Measurements from ENCODE around the gene ANKMY1. TPM values are rescaled to one million over a fixed set of nuclear protein-coding genes. Genes with fewer than 3 reads are reported as not detected.

The ANKMY1 gene
- total and polyA plus RNA-seq, 2 experiments from 2014 or later = 9.2 to 11.1 TPM

DNA sequence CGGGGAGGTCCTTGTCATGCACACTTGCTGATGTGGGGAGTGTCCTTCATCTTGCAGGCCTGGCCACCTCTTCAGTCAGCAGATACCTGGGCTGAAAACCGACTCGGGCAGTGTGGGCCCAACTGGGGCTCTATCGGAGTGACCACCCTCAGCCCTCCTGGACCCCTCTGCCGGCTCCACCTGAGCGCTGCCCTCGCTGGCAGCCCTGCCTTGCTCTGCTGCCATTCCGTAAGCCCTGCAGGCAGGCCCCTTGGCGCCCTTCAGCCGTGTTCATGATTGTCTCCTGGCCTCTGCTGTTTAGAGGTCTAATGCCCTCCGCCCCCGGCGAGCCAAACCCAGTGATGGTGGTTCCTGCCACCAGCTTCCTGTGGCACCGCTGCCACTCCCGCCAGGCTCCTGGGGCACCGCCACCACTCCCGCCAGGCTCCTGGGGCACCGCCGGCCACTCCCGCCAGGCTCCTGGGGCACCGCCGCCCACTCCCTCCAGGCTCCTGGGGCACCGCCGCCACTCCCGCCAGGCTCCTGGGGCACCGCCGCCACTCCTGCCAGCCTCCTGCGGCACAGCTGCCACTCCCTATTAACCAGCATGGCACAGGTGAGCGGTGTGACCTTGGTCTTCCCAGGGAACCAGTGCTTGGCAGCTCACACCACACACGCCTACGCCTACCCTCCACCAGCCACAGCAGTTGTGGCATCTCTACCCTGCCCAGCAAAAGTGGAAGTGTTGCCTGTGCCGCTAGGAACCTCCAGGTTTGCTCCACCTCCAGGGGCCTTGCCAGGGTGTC lies 44.7 kb upstream of the ANKMY1 start:
- H3K36me3 ChIP-seq (replicated peaks; ENCODE audit: insufficient read depth, low read depth) = no peaks in the 10 kb centered on the region
- H3K9me3 ChIP-seq (ENCODE audit: low read depth) = no peaks in the 10 kb centered on the region
- peaks cover 3% of the 10 kb centered on the region for H3K79me2 ChIP-seq
- H2AFZ ChIP-seq = no peak overlapping the region
- 97% methylated on average over 24 of the region's 32 CpGs for WGBS (ENCODE audit: low lambda C conversion rate, missing lambda C conversion rate)
- peaks cover 12% of the 10 kb centered on the region for H3K4me1 ChIP-seq (ENCODE audit: insufficient read depth)
- no peak overlapping the region for H3K27ac ChIP-seq
- H3K27me3 ChIP-seq = no peaks in the 10 kb centered on the region
- H4K20me1 ChIP-seq (ENCODE audit: insufficient read depth, poor library complexity, severe bottlenecking) = no peaks in the 10 kb centered on the region
- TF ChIP-seq EZH2phosphoT487 (IDR thresholded peaks at IDR 0.05; ENCODE audit: low read depth, severe bottlenecking, unreplicated experiment) = no peak
- TF ChIP-seq EZH2 (IDR thresholded peaks at IDR 0.05; ENCODE audit: borderline replicate concordance) = no peak
- TF ChIP-seq CTCF (IDR thresholded peaks at IDR 0.05; ENCODE audit: poor library complexity) = no peak
- H3K4me2 ChIP-seq = no peak overlapping the region
- DNase-seq (ENCODE audit: low spot score) = no peak
- no peak overlapping the region for H3K4me3 ChIP-seq
- no peaks in the 10 kb centered on the region for H3K9me2 ChIP-seq (replicated peaks; ENCODE audit: insufficient read depth)

DNA sequence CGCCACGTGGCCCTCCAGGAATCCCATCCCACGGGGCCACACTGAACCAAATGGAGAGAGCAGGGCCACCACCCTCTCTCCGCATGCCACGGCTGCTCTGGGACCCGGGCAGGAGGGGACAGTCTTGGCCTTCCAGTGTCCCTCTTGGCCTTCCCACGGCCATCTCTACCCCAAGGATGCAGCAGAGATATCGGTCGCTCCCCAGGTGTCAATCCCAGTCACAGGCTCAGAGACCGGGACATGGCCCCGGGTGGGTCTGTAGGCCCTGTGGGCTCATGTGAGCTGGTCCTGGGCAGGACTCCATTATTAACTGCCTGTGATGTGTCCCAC lies 44.0 kb upstream of the ANKMY1 start:
- H3K4me2 ChIP-seq = no peak overlapping the region
- no peaks in the 10 kb centered on the region for H3K9me3 ChIP-seq (ENCODE audit: low read depth)
- no peaks in the 10 kb centered on the region for H3K9me2 ChIP-seq (replicated peaks; ENCODE audit: insufficient read depth)
- no peak overlapping the region for H2AFZ ChIP-seq
- DNase-seq (ENCODE audit: low spot score) = no peak
- H3K36me3 ChIP-seq (replicated peaks; ENCODE audit: insufficient read depth, low read depth) = no peaks in the 10 kb centered on the region
- H3K79me2 ChIP-seq = no peaks in the 10 kb centered on the region
- H3K27me3 ChIP-seq = no peaks in the 10 kb centered on the region
- H4K20me1 ChIP-seq (ENCODE audit: insufficient read depth, poor library complexity, severe bottlenecking) = no peaks in the 10 kb centered on the region
- no peak overlapping the region for H3K4me3 ChIP-seq
- TF ChIP-seq EZH2phosphoT487 (IDR thresholded peaks at IDR 0.05; ENCODE audit: low read depth, severe bottlenecking, unreplicated experiment) (no peak), CTCF (IDR thresholded peaks at IDR 0.05; ENCODE audit: poor library complexity) (no peak), EZH2 (IDR thresholded peaks at IDR 0.05; ENCODE audit: borderline replicate concordance) (no peak)
- H3K4me1 ChIP-seq (ENCODE audit: insufficient read depth) = peaks cover 12% of the 10 kb centered on the region
- no peak overlapping the region for H3K27ac ChIP-seq
- WGBS (ENCODE audit: low lambda C conversion rate, missing lambda C conversion rate) = 96% methylated on average over 11 of the region's 11 CpGs

DNA sequence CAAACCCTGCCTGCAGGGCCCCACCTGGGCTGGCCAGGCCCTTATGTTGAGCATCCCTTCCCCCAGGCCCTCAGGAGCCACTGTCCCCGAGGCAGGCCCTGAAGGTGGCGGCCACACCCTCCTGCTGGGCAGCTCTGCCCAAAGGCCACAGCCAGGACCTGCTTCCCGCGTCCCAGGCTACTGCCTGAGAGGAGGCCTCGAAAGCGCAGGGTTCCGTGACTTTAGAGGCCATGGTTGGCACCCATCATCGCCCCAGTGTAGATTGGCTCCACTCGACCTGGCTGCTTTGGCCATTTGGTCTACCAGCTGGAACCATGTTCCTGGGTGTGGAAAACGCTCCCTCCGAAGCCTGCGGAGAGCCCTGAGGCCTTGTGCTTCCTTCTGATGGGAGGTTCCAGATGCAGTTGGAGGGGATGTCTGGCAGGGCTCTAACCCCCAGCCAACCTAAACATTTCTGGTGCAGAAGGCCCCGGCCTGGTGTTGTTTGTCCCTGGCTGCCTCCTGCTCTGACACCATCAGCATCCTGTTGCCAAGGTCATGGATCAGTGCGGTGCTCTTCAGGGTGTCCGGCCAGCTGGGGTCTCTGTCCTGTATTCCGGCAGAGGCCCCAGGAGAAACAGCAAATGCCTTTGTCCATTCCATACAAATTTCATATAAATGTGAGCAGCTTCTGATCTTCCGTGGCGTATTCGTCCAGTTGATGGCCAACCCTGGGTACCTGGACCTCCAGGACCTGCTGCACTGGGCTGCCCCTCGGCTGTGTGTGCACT lies 43.5 kb upstream of the ANKMY1 start:
- 95% methylated on average over 20 of the region's 20 CpGs for WGBS (ENCODE audit: low lambda C conversion rate, missing lambda C conversion rate)

More for the DNA sequence above, 43.5 kb upstream of the ANKMY1 start:
- Histone ChIP-seq H3K4me2 (no peak overlapping the region), H3K27ac (no peak overlapping the region), H2AFZ (no peak overlapping the region), H3K36me3 (replicated peaks; ENCODE audit: insufficient read depth, low read depth) (no peaks in the 10 kb centered on the region), H4K20me1 (ENCODE audit: insufficient read depth, poor library complexity, severe bottlenecking) (no peaks in the 10 kb centered on the region), H3K4me3 (no peak overlapping the region), H3K9me2 (replicated peaks; ENCODE audit: insufficient read depth) (no peaks in the 10 kb centered on the region), H3K9me3 (ENCODE audit: low read depth) (no peaks in the 10 kb centered on the region), H3K27me3 (no peaks in the 10 kb centered on the region), H3K79me2 (no peaks in the 10 kb centered on the region), H3K4me1 (ENCODE audit: insufficient read depth) (peaks cover 12% of the 10 kb centered on the region)
- TF ChIP-seq EZH2 (IDR thresholded peaks at IDR 0.05; ENCODE audit: borderline replicate concordance) (no peak), EZH2phosphoT487 (IDR thresholded peaks at IDR 0.05; ENCODE audit: low read depth, severe bottlenecking, unreplicated experiment) (no peak), CTCF (IDR thresholded peaks at IDR 0.05; ENCODE audit: poor library complexity) (no peak)
- no peak for DNase-seq (ENCODE audit: low spot score)

All from hepatocyte (in vitro differentiated cells).